PC-3 (cell line): ENCODE measurements around the gene ARID5B. TPM values are rescaled to one million over a fixed set of nuclear protein-coding genes. Genes with fewer than 3 reads are reported as not detected.

Experiments used
- ATAC-seq: fragments of 200-7000 bp; cut with Tn5 transposase; 2 replicates; pipeline ENCODE4 v1.9.1; 2020; ENCODE audit warnings: mild to moderate bottlenecking, moderate library complexity
- BruUV-seq: library from RNA; stranded (reverse); fragments of 400-500 nt; replicated peaks from 2 replicates; lab custom pipeline; 2021; lab: Mats Ljungman, UMichigan
- CTCF ChIA-PET: fragments of 300-600 bp; sonication (Branson Sonifier 250); formaldehyde crosslinking; loops from one replicate; lab custom pipeline; 2022; ENCODE audit warnings: antibody characterized with exemption; lab: Charles Lee
- POLR2A ChIA-PET: fragments of 300-600 bp; sonication (Branson Sonifier 250); formaldehyde crosslinking; loops from one replicate; lab custom pipeline; 2022; ENCODE audit warnings: antibody characterized with exemption; ENCODE audit not compliant: unreplicated experiment; lab: Charles Lee
- DNase-seq: peaks from one replicate; pipeline ENCODE4 v3.0.0-alpha.2; 2015
- H2AFZ ChIP-seq: fragments of 300-600 bp; sonication (generic); 2 replicates; pipeline ENCODE4 v1.6.0; 2016; ENCODE audit warnings: antibody characterized with exemption, low read length
- H3F3A ChIP-seq: fragments of 300-600 bp; sonication (generic); one replicate; pipeline ENCODE4 v1.6.0; 2017; ENCODE audit warnings: antibody characterized with exemption, low read length, control low read depth, mild to moderate bottlenecking; ENCODE audit not compliant: unreplicated experiment
- H3K27ac ChIP-seq: fragments of 300-600 bp; sonication (generic); 2 replicates; pipeline ENCODE4 v1.5.1; 2016; ENCODE audit warnings: mild to moderate bottlenecking, low read length
- H3K27me3 ChIP-seq: fragments of 300-600 bp; sonication (generic); 2 replicates; pipeline ENCODE4 v1.6.1; 2016; ENCODE audit warnings: low read length, mixed read lengths
- H3K36me3 ChIP-seq: fragments of 300-600 bp; sonication (generic); 2 replicates; pipeline ENCODE4 v1.6.1; 2016; ENCODE audit warnings: low read depth, mixed run types, low read length, mixed read lengths
- H3K4me1 ChIP-seq: fragments of 300-600 bp; sonication (generic); 2 replicates; pipeline ENCODE4 v1.5.1; 2016; ENCODE audit warnings: low read length; ENCODE audit not compliant: insufficient read depth
- H3K4me2 ChIP-seq: fragments of 300-600 bp; sonication (generic); 2 replicates; pipeline ENCODE4 v1.6.0; 2016; ENCODE audit warnings: low read length
- H3K4me3 ChIP-seq: fragments of 300-600 bp; sonication (generic); 2 replicates; pipeline ENCODE4 v1.5.1; 2016; ENCODE audit warnings: mild to moderate bottlenecking, low read length, mixed read lengths
- H3K79me2 ChIP-seq: fragments of 300-600 bp; sonication (generic); 2 replicates; pipeline ENCODE4 v1.6.1; 2017; ENCODE audit warnings: low read length, mixed read lengths
- H3K9ac ChIP-seq: fragments of 300-600 bp; sonication (generic); 2 replicates; pipeline ENCODE4 v1.6.0; 2016; ENCODE audit warnings: mild to moderate bottlenecking, low read length
- H3K9me2 ChIP-seq: fragments of 300-600 bp; sonication (generic); replicated peaks from 2 replicates; pipeline ENCODE4 v1.6.1; 2016; ENCODE audit warnings: mixed run types, low read length, mixed read lengths
- H3K9me3 ChIP-seq: fragments of 300-600 bp; sonication (generic); 2 replicates; pipeline ENCODE4 v1.6.1; 2016; ENCODE audit warnings: low read length, mixed read lengths
- H4K20me1 ChIP-seq: fragments of 300-600 bp; sonication (generic); 2 replicates; pipeline ENCODE4 v1.6.1; 2016; ENCODE audit warnings: low read length, mixed read lengths
- EZH2 ChIP-seq: fragments of 300-600 bp; sonication (generic); IDR thresholded peaks from one replicate; pipeline ENCODE4 v1.6.1; 2017; ENCODE audit warnings: antibody characterized with exemption, mild to moderate bottlenecking, low read length; ENCODE audit not compliant: unreplicated experiment
- EZH2phosphoT487 ChIP-seq: fragments of 300-600 bp; sonication (generic); IDR thresholded peaks from 2 replicates; pipeline ENCODE4 v1.6.1; 2018; ENCODE audit warnings: mild to moderate bottlenecking, antibody characterized with exemption, low read length, borderline replicate concordance
- intact Hi-C: fragments of 100-400 bp; cut with micrococcal nuclease; formaldehyde crosslinking; loops from 2 replicates; pipeline ENCODE4 v1.9.0; 2023
- total RNA-seq: library from RNA; depleted of rRNA; stranded (reverse); fragments of >200 nt; gene quantifications from 2 replicates; pipeline ENCODE4 v1.2.3, GENCODE V29; 2014
- TF ChIP-seq, protein P1 (sequence below): fragments of 300-600 bp; sonication (generic); conservative IDR thresholded peaks from 2 replicates; pipeline ENCODE4 v1.5.1; 2017; ENCODE audit warnings: antibody characterized with exemption, low read depth, mild to moderate bottlenecking, low read length

ARID5B gene
- total RNA-seq, 1 experiment from 2014 or later: 26.4 TPM

DNA sequence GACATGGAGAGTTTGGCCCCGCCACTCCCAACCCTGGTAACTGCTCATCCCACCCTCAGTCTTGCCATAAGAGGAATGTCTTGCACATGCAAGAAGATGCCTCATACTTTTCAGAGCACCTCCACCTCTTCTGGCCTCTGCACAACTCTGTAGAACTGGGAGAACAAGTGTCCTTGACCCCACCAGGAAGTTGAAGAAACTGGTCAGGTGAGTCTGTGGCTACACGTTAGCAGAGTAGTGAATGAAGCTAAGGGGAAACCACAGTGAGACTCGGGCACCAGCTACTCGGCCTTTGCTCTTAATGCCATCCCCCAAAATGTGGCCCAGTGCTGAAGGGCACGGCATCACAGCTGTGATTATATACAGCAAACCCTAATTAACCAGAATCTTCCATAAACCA is 110.1 kb downstream of the ARID5B start:
- Histone ChIP-seq H3K27me3 (no peaks in the 10 kb centered on the region), H4K20me1 (no peaks in the 10 kb centered on the region), H2AFZ (no peak overlapping the region), H3K4me1 (no peaks in the 10 kb centered on the region; the same call in 1 of the 2 replicates), H3K9me2 (peaks cover 5% of the 10 kb centered on the region; the same call in 1 of the 2 replicates), H3K4me3 (no peak overlapping the region), H3K4me2 (no peak overlapping the region), H3F3A (no peaks in the 10 kb centered on the region), H3K27ac (no peak overlapping the region), H3K9ac (no peak overlapping the region), H3K9me3 (no peaks in the 10 kb centered on the region), H3K79me2 (no peaks in the 10 kb centered on the region), H3K36me3 (no peaks in the 10 kb centered on the region)
- DNase-seq: peak; percentile 54
- intact Hi-C loops: no loop called here
- TF ChIP-seq EZH2phosphoT487: no peak
- no peak for TF ChIP-seq EZH2
- TF ChIP-seq, protein P1, sequence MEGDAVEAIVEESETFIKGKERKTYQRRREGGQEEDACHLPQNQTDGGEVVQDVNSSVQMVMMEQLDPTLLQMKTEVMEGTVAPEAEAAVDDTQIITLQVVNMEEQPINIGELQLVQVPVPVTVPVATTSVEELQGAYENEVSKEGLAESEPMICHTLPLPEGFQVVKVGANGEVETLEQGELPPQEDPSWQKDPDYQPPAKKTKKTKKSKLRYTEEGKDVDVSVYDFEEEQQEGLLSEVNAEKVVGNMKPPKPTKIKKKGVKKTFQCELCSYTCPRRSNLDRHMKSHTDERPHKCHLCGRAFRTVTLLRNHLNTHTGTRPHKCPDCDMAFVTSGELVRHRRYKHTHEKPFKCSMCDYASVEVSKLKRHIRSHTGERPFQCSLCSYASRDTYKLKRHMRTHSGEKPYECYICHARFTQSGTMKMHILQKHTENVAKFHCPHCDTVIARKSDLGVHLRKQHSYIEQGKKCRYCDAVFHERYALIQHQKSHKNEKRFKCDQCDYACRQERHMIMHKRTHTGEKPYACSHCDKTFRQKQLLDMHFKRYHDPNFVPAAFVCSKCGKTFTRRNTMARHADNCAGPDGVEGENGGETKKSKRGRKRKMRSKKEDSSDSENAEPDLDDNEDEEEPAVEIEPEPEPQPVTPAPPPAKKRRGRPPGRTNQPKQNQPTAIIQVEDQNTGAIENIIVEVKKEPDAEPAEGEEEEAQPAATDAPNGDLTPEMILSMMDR: no peak
- ChIA-PET POLR2A (no interaction called here), CTCF (interaction anchor here (0.5 kb wide), 1 partner anchor 77 kb away, joined by 3 read pairs; no protein-coding TSS in a partner anchor)
- ATAC-seq: peak; percentile 39; the same call in 1 of the 2 replicates
- no TSS peak for BruUV-seq

DNA sequence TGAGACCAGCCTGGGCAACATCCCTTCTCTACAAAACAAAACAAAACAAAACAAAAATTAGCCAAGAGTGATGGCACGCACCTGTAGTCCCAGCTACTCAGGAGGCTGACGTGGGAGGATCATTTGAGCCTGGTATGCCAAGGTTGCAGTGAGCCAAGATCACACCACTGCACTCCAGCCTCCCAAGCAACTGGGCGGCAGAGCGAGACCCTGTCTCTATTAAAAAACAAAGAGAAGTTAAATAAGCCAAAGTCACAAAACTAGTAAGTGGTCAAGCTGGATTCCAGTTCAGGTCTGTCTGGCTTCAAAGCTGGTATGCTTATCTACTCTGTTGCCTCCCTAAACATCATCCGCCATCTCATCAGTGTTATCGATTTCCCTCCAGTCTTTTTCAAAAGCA is 110.8 kb downstream of the ARID5B start:
- Histone ChIP-seq H3K79me2 (no peaks in the 10 kb centered on the region), H3K36me3 (no peaks in the 10 kb centered on the region), H3K4me1 (peaks cover 3% of the 10 kb centered on the region; the same call in 1 of the 2 replicates), H3K9me2 (peaks cover 5% of the 10 kb centered on the region; the same call in 1 of the 2 replicates), H3F3A (no peaks in the 10 kb centered on the region), H3K27me3 (no peaks in the 10 kb centered on the region), H3K9me3 (no peaks in the 10 kb centered on the region), H4K20me1 (no peaks in the 10 kb centered on the region), H3K27ac (no peak overlapping the region), H3K9ac (no peak overlapping the region), H2AFZ (no peak overlapping the region), H3K4me3 (no peak overlapping the region), H3K4me2 (no peak overlapping the region)
- ATAC-seq (no peak), DNase-seq (no peak)
- ChIA-PET CTCF (no interaction called here), POLR2A (no interaction called here)
- intact Hi-C loops: no loop called here
- no peak for TF ChIP-seq EZH2
- TF ChIP-seq, protein P1: no peak
- no TSS peak for BruUV-seq

DNA sequence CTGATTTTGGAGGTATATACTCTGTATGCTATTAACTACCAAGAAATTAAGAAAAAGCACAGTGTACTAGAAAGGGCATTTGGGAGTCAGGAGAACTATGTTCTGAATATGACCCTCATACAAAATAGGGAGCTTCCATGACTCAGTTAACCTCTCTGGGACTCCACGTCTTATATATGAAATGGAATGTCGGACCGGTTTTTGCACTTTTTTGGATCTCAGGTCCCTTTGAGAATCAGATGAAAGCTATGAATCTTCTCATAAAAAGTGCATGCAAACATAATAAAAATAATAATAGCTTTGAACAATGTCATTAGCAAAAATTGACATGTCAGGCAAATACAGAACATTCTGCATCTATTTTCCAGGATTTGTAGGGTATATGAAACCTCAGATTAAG is 113.0 kb downstream of the ARID5B start:
- Histone ChIP-seq H4K20me1 (no peaks in the 10 kb centered on the region), H3K9me2 (no peaks in the 10 kb centered on the region), H3K27me3 (no peaks in the 10 kb centered on the region), H3K4me3 (no peak overlapping the region), H3F3A (no peaks in the 10 kb centered on the region), H3K9ac (no peak overlapping the region), H3K27ac (no peak overlapping the region), H3K4me1 (peaks cover 3% of the 10 kb centered on the region; the same call in 1 of the 2 replicates), H3K79me2 (no peaks in the 10 kb centered on the region), H3K36me3 (no peaks in the 10 kb centered on the region), H2AFZ (no peak overlapping the region), H3K4me2 (no peak overlapping the region), H3K9me3 (no peaks in the 10 kb centered on the region)
- DNase-seq (no peak), ATAC-seq (no peak)
- TF ChIP-seq EZH2 (no peak), EZH2phosphoT487 (no peak)
- TF ChIP-seq, protein P1: no peak
- CTCF ChIA-PET: no interaction called here
- BruUV-seq: no TSS peak
- intact Hi-C loops: no loop called here
- POLR2A ChIA-PET: no interaction called here
